GM12891 (cell line): ENCODE measurements around the gene TAS2R16.
"Not testable (repeated sequence)": the region's sequence is repeated elsewhere in the genome, so short reads cannot be mapped to it uniquely, and the experiment has no call there.

Experiments
- DNase-seq: peaks from one replicate; pipeline ENCODE4 v3.0.0; 2011; ENCODE audit warnings: low spot score; ENCODE audit not compliant: insufficient read length
- FAIRE-seq: peaks from 2 replicates; lab custom pipeline; 2011; peaks lifted over from hg19 to GRCh38; lab: Jason Lieb, UNC
- PAX5 ChIP-seq: IDR thresholded peaks from 2 replicates; pipeline ENCODE4 v1.6.1; 2011; ENCODE audit warnings: low read length, moderate library complexity, mild to moderate bottlenecking; ENCODE audit not compliant: insufficient read depth, severe bottlenecking
- POLR2A ChIP-seq: IDR thresholded peaks from 2 replicates; pipeline ENCODE4 v1.6.1; 2011; ENCODE audit warnings: low read depth, low read length, control low read depth
- POLR2AphosphoS5 ChIP-seq: IDR thresholded peaks from 2 replicates; pipeline ENCODE4 v1.6.1; 2011; ENCODE audit warnings: low read depth, low read length, control low read depth
- POU2F2 ChIP-seq: IDR thresholded peaks from 2 replicates; pipeline ENCODE4 v1.6.1; 2011; ENCODE audit warnings: low read depth, mild to moderate bottlenecking, control low read depth, low read length, moderate library complexity
- SPI1 ChIP-seq: IDR thresholded peaks from 2 replicates; pipeline ENCODE4 v1.6.1; 2011; ENCODE audit warnings: low read depth, low read length, control low read depth
- TAF1 ChIP-seq: IDR thresholded peaks from 2 replicates; pipeline ENCODE4 v1.6.1; 2011; ENCODE audit warnings: low read depth, low read length, control low read depth

TAS2R16 gene

DNA sequence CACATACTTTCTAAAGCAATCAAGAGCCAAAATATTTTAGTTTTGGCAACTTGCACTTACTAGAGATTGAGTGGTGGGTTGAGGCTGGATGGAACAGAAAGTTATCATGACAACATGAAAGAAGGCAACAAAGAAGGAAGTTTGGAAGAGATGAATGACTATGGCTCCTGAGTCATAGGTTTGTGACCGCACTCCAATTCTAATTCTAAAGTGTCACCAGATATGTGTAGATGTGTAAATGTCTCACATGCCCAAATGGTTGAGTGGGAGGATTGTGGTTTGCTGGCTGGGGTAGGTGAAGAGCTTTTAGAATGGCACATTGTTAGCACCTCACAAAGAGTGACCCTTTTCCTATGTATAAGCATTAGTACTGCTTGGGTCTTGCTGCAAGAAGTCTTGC is 20.2 kb downstream of the TAS2R16 start:
- no peak for DNase-seq
- FAIRE-seq: no peak
- no peak for TF ChIP-seq PAX5
- TF ChIP-seq POLR2AphosphoS5: no peak
- no peak for TF ChIP-seq POLR2A
- TF ChIP-seq TAF1: no peak
- TF ChIP-seq POU2F2: no peak
- no peak for TF ChIP-seq SPI1

DNA sequence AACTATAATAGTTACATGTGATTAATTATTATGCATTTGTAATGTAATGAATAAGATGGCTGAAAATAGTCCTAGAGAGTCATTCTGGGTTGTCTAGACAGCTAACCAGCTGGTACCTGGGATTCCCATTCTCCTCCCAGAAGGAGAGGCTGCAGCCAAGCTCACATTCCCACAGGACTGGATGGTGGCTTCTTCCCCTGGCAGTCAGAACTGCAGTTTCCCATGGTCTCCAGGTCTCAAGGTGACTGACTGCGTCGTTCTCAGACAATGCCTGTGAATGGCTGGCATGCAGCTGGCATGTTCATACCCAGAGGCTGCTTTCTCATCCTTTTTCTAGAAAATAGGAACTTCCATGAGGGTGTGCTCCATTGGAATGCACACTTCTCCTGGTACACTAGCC is 21.3 kb downstream of the TAS2R16 start:
- no peak for FAIRE-seq
- DNase-seq: no peak
- no peak for TF ChIP-seq POLR2A
- TF ChIP-seq POLR2AphosphoS5: no peak
- TF ChIP-seq PAX5: no peak
- TF ChIP-seq TAF1: no peak
- no peak for TF ChIP-seq POU2F2
- TF ChIP-seq SPI1: no peak

DNA sequence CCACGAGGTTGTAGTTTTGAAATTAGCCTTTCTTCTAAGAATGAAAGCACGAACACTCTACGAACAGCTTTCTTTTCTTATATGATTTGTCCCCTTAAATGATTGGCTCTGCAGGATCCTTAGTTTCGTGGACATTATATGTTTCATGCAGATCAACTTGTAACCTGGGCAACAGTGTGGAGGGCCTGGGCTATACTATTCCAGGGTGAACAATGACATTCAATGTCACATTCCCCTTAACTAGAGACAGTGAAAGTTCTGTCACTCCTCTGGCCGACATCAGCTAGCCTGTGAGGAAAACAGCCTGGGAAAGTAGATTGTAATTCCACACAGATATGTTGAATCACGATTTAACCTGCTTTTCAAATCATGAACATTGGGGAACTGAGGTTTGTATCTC is 23.4 kb downstream of the TAS2R16 start:
- no peak for FAIRE-seq
- no peak for DNase-seq
- TF ChIP-seq PAX5 (no peak), POU2F2 (no peak), POLR2AphosphoS5 (no peak), POLR2A (no peak), TAF1 (no peak), SPI1 (no peak)

DNA sequence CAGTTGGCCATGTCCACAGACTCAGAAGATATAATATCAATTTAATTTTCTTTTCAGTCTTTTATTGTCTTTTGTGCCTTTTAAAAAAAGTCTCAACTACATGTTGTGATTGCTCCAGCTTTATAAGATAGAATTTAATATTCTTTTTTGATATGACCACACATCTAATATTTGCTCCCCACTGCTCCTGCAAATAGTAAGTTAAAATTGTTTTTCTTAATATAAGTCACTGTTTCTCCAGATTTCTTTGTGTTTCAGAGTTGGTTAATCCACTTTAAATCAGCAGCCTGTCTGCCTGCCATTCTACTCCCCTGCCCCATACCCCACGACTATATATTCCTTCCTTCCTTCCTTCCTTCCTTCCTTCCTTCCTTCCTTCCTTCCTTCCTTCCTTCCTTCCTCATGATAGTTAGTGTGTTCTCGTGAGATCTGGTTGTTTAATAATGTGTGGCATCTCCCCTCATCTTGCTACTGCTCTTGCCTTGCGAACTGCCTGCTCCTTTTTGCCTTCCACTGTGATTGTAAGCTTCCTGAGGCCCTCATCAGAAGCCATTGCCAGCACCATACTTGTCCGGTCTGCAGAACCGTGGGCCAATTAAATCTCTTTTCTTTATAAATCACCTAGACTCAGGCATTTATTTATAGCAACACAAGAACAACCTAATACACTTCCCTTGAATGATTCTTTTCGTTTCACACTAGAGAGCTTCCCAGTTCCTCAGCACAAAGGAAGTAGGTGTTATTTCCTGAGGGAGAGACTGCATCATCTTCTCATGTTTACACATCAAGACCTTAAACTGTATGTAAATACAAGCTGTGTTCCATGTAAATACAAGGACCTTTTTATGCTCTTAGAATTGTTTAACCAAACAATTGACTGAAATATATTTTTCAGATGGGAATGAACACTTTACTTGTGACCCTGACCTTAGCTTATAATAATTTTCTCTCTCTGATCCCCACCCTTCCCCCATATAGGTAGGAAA is 24.5 kb downstream of the TAS2R16 start:
- TF ChIP-seq POU2F2: no peak
- no peak for TF ChIP-seq SPI1
- TF ChIP-seq PAX5: no peak
- TF ChIP-seq POLR2AphosphoS5: no peak
- FAIRE-seq: no peak
- no peak for DNase-seq

DNA sequence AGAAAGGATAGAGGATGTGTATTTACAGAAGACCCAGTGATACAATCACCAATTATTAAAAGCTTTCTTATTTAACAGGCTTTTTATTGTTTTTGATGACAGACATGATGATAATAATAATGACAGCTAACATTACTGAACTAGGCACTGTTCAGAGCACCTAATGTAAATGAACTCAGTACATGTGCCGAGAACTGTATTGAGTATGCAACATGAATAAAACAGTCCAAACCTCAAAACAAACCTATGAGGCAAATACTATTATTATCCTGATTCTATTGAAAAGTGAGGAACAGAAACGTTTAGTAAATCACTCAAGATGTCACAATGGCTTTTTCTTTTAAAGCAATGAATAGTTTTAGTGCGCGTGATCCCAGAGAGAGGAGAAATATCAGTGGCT is 27.1 kb downstream of the TAS2R16 start:
- no peak for DNase-seq
- no peak for FAIRE-seq
- TF ChIP-seq POLR2AphosphoS5 (no peak), SPI1 (no peak), PAX5 (no peak), POU2F2 (no peak), TAF1 (no peak), POLR2A (no peak)

DNA sequence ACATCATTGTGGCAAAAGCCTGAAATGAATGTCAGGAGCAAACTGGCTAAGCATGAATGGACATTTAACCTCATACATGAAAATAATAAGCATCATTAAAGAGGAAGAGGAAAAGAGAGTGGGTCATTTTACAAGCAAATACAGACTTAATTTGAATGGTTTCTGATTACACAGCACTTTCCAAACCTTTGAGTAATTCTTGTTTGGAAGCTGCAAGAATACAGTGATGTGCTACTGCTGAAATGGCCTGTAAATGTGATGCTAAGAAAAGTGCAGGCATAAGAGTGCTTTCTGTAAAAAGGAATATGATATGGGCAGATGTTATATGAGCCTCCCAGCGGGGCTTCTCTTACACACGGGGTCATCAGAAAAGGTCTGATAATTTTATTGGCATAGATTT is 30.2 kb downstream of the TAS2R16 start:
- TF ChIP-seq POLR2AphosphoS5 (no peak), TAF1 (no peak), PAX5 (no peak), POLR2A (no peak), POU2F2 (no peak), SPI1 (no peak)
- FAIRE-seq (no peak), DNase-seq (no peak)

DNA sequence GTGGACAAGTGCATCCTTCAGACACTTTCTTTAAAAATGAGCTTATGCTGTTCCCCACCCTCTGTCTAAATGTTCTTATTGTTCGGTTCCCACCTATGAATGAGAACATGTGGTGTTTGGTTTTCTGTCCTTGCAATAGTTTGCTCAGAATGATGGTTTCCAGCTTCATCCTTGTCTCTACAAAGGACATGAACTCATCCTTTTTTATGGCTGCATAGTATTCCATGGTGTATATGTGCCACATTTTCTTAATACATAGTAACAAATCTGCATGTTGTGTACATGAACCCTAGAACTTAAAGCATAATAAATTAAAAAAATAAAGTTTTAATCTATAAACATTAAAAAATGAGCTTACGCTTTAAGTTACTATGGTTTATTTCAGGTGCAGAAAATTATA is 41.8 kb downstream of the TAS2R16 start:
- not testable (repeated sequence) for FAIRE-seq, DNase-seq

DNA sequence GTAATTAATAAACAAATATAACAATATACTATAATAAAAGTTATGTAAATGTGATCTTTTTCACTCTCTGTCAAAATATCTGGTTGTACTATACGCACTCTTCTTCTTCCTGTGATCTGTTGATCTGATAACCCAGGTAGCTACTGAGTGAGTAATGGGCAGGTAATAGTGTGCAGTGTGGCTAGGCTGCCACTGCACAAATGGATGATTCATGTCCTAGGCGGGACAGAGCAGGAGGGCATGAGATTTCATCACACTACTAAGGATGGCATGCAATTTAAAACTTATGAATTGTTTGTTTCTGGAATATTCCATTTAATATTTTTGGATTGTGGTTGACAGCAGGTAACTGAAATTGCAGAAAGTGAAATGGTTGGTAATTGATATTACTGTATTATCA is 44.5 kb downstream of the TAS2R16 start:
- FAIRE-seq: no peak
- no peak for DNase-seq
- TF ChIP-seq POLR2A (no peak), SPI1 (no peak), TAF1 (no peak), PAX5 (no peak), POLR2AphosphoS5 (no peak), POU2F2 (no peak)

DNA sequence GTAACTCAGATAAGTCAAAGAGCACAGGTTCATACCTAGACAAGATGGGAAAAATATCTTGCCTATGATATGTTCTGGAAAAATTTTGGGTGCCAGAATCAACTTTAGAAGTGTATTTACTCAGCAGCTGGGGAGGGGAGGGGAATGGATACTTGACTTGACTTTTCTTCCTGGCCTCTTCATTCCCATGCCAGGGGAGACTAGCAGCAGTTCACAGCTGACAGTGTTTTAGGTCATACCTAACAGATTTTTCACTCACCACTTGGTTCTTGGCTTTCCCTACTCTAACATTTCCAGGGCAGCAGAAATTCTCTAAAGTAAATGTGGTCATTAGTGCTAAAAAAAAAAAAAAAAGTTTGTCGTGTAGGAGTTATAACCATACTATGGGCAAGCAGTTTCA is 46.3 kb downstream of the TAS2R16 start:
- no peak for DNase-seq
- FAIRE-seq: no peak
- TF ChIP-seq POU2F2: no peak
- TF ChIP-seq SPI1: no peak
- no peak for TF ChIP-seq POLR2AphosphoS5
- no peak for TF ChIP-seq POLR2A
- TF ChIP-seq TAF1: no peak
- TF ChIP-seq PAX5: no peak
